ENCODE data around the gene POLDIP3. TPM values are rescaled to one million over a fixed set of nuclear protein-coding genes. Genes with fewer than 3 reads are reported as not detected.

The POLDIP3 gene
- total and polyA plus RNA-seq, 7 donors: 25.8 to 45.9 (median 34.3) TPM

DNA sequence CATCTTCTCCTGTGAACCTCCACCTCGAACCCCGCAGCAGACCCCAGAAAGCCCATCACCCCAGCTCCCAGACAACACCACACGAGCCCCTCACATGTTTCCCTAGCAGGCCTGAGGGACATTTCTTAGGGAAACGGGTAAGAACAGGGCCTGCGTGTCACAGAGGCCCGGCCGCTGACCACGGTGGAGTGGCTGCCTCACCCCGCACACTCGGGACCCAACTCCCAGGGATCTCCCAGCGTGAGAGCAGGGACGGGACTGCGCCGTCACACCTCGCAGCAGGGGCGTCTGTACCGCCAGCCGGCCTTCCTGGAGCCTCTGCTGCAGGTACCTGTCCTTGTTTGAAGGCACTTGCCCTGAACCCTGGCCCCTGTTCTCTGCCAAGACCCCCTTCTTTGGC, 15.5 kb upstream of the POLDIP3 start:
- TF ChIP-seq, protein P1, sequence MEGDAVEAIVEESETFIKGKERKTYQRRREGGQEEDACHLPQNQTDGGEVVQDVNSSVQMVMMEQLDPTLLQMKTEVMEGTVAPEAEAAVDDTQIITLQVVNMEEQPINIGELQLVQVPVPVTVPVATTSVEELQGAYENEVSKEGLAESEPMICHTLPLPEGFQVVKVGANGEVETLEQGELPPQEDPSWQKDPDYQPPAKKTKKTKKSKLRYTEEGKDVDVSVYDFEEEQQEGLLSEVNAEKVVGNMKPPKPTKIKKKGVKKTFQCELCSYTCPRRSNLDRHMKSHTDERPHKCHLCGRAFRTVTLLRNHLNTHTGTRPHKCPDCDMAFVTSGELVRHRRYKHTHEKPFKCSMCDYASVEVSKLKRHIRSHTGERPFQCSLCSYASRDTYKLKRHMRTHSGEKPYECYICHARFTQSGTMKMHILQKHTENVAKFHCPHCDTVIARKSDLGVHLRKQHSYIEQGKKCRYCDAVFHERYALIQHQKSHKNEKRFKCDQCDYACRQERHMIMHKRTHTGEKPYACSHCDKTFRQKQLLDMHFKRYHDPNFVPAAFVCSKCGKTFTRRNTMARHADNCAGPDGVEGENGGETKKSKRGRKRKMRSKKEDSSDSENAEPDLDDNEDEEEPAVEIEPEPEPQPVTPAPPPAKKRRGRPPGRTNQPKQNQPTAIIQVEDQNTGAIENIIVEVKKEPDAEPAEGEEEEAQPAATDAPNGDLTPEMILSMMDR (IDR thresholded peaks at IDR 0.05): no peak
- TF ChIP-seq POLR2A (IDR thresholded peaks at IDR 0.05) (no peak), EP300 (IDR thresholded peaks at IDR 0.05) (no peak), POLR2AphosphoS5 (IDR thresholded peaks at IDR 0.05) (no peak)
- intact Hi-C loops (cut with DNase I): no loop called here
- no peaks in the 10 kb centered on the region for H3K27me3 ChIP-seq
- H3K4me3 ChIP-seq: no peak overlapping the region
- H3K9me3 ChIP-seq: no peaks in the 10 kb centered on the region
- WGBS, 2 donors: 97 to 98% methylated on average over 18 of the region's 18 CpGs
- DNase-seq: no peak
- H3K36me3 ChIP-seq: peaks cover 34 to 92% (median 66%) of the 10 kb centered on the region in 4 donors
- H3K27ac ChIP-seq: no peak overlapping the region
- peaks cover 0 to 6% (median 5%) of the 10 kb centered on the region in 4 donors for H3K4me1 ChIP-seq

DNA sequence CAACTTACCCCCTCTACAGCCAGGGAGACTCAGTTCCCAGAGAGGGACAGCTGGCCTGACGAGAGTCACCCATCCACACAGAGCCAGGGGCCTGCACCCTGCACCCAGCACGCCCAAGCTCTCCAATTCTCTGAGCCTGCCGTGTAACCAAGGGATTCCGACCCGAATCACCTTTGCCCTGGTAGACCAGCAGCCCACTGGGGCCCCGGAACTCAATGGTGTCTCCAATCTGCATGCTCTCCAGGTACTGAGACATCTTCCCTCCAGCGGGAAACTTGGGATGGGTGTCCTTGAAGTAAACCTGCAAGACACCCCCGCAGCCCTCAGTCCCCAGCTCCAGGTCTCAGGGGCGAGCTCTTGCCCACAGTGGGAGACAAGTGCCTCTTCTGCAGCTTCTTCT, 13.3 kb upstream of the POLDIP3 start:
- WGBS, 2 donors: 95% methylated on average over 9 of the region's 9 CpGs
- intact Hi-C loops (cut with DNase I): no loop called here

DNA sequence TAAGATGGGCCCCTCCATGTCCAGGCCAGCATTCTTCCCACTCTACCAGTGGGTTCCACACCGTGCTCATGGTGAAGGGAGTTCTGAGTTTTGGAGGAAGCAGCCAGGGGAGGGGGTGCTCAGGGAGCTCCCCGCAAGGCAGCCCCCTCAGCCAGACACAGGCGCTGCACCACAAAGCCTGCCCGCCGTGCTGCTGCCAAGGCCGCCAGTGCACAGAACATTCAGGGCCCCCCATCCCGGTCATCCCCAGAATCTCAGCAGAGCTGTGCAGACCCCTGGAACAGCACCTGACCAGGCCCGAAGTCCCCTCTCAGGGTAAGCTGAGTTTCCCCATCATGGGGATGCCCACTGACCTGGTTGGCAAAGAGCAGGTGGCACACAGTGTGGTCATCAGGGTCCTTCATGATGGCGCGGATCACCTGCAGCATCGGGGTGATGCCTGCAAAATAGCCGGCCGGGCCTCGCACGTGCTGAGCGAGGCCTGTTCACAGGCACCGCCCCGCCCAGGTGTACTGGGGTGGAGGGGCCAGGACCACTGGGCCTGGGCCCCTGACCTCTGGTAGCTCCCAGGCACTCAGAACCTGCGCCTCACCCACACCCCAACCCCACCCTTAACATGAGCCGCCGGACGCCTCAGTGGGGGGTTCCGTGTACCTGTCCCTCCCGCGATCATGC, 12.4 kb upstream of the POLDIP3 start:
- Histone ChIP-seq H3K27me3 (no peaks in the 10 kb centered on the region), H3K4me1 (peaks cover 0 to 14% (median 5%) of the 10 kb centered on the region in 4 donors), H3K27ac (no peak overlapping the region), H3K9me3 (no peaks in the 10 kb centered on the region), H3K4me3 (no peak overlapping the region), H3K36me3 (peaks cover 41 to 98% (median 62%) of the 10 kb centered on the region in 4 donors)
- no peak for DNase-seq
- intact Hi-C loops (cut with DNase I): no loop called here
- TF ChIP-seq POLR2A (IDR thresholded peaks at IDR 0.05) (no peak), POLR2AphosphoS5 (IDR thresholded peaks at IDR 0.05) (no peak), EP300 (IDR thresholded peaks at IDR 0.05) (no peak)
- TF ChIP-seq, protein P1 (IDR thresholded peaks at IDR 0.05): no peak
- 95 to 96% methylated on average over 25 of the region's 25 CpGs for WGBS, 2 donors

More for the DNA sequence above, 13.3 kb upstream of the POLDIP3 start:
- no peaks in the 10 kb centered on the region for H3K9me3 ChIP-seq
- no peak overlapping the region for H3K27ac ChIP-seq
- peaks cover 0 to 7% (median 0%) of the 10 kb centered on the region in 4 donors for H3K4me1 ChIP-seq
- peaks cover 45 to 98% (median 68%) of the 10 kb centered on the region in 4 donors for H3K36me3 ChIP-seq
- no peaks in the 10 kb centered on the region for H3K27me3 ChIP-seq
- DNase-seq: no peak
- no peak for TF ChIP-seq POLR2AphosphoS5 (IDR thresholded peaks at IDR 0.05)
- TF ChIP-seq EP300 (IDR thresholded peaks at IDR 0.05): no peak
- TF ChIP-seq, protein P1 (IDR thresholded peaks at IDR 0.05): no peak
- no peak for TF ChIP-seq POLR2A (IDR thresholded peaks at IDR 0.05)
- H3K4me3 ChIP-seq: no peak overlapping the region

DNA sequence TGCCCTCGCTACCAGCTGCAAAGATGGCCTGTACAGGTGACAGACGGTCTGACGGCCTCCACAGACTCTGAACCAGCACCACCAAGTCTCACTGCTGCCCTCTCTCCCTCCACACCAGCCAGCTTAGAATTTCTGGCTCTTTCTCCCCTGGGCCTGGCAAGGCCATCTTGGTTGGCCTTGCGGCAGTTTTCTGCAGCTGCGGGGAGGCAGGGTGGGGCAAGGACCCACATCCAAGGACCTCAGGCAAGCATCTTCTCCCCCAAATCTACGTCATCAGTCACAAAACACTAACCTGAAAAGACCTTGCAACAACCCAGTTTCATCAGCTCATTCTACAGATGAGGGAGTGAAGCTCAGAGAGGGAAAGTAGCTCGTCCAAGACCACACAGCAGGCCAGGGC, 11.7 kb upstream of the POLDIP3 start:
- WGBS, 2 donors: 97 to 98% methylated on average over 7 of the region's 7 CpGs
- Histone ChIP-seq H3K27me3 (no peaks in the 10 kb centered on the region), H3K36me3 (peaks cover 41 to 92% (median 59%) of the 10 kb centered on the region in 4 donors), H3K9me3 (no peaks in the 10 kb centered on the region), H3K4me3 (no peak overlapping the region), H3K27ac (no peak overlapping the region), H3K4me1 (peaks cover 0 to 21% (median 10%) of the 10 kb centered on the region in 4 donors)
- DNase-seq: no peak
- TF ChIP-seq POLR2A (IDR thresholded peaks at IDR 0.05) (no peak), POLR2AphosphoS5 (IDR thresholded peaks at IDR 0.05) (no peak), EP300 (IDR thresholded peaks at IDR 0.05) (no peak)
- TF ChIP-seq, protein P1 (IDR thresholded peaks at IDR 0.05): no peak
- intact Hi-C loops (cut with DNase I): no loop called here

Data from sigmoid colon (tissue), 7 donors.